HepG2 (cell line): Measurements from ENCODE around the gene CCDC142. TPM values are rescaled to one million over a fixed set of nuclear protein-coding genes. Genes with fewer than 3 reads are reported as not detected.
A peak's percentile ranks its signal among the peaks of the same experiment; 100 is the strongest.

Experiments used
- AKNA ChIP-seq: sonication (generic); formaldehyde crosslinking; IDR thresholded peaks from 2 replicates; pipeline ENCODE4 v1.4.0; 2020; ENCODE audit warnings: missing genetic modification reagents, borderline replicate concordance
- ARID2 ChIP-seq: sonication (generic); formaldehyde crosslinking; IDR thresholded peaks from 2 replicates; pipeline ENCODE4 v1.8.1; 2022; ENCODE audit warnings: mild to moderate bottlenecking, missing genetic modification reagents, borderline replicate concordance
- ATF7 ChIP-seq, 2 experiments: fragments of 450-650 bp in 1 of 2; sonication (generic) in 1 of 2; formaldehyde crosslinking in 1 of 2; IDR thresholded peaks; 2 replicates each; pipeline versions ENCODE4 v1.4.0 to v1.6.1; 2016 to 2020; ENCODE audit warnings: antibody characterized with exemption in 1 of 2, mild to moderate bottlenecking in 1 of 2, missing genetic modification reagents in 1 of 2
- ATRX ChIP-seq: sonication (generic); formaldehyde crosslinking; IDR thresholded peaks from 2 replicates; pipeline ENCODE4 v1.4.0; 2020; ENCODE audit warnings: missing genetic modification reagents, borderline replicate concordance
- EHMT2 ChIP-seq: fragments of 200-600 bp; sonication (generic); IDR thresholded peaks from 2 replicates; pipeline ENCODE4 v1.7.0; 2017; ENCODE audit warnings: antibody characterized with exemption, low read depth, low read length, borderline replicate concordance
- MAZ ChIP-seq, 2 experiments: sonication (generic) in 1 of 2; formaldehyde crosslinking in 1 of 2; IDR thresholded peaks; 2 replicates each; pipeline versions ENCODE4 v1.5.0 to v1.6.1; 2012 to 2020; ENCODE audit warnings: low read depth in 2 of 2, mild to moderate bottlenecking in 2 of 2, borderline replicate concordance in 1 of 2, improper control_type of control experiment in 1 of 2, low read length in 1 of 2, missing genetic modification reagents in 1 of 2, moderate library complexity in 1 of 2
- MED1 ChIP-seq: sonication (generic); formaldehyde crosslinking; IDR thresholded peaks from 2 replicates; pipeline ENCODE4 v1.4.0; 2020; ENCODE audit warnings: missing genetic modification reagents
- ZBTB20 ChIP-seq: sonication (generic); formaldehyde crosslinking; IDR thresholded peaks from 2 replicates; pipeline ENCODE4 v1.8.1; 2023; ENCODE audit warnings: missing genetic modification reagents, low read depth, mild to moderate bottlenecking, borderline replicate concordance
- ZBTB7B ChIP-seq: sonication (generic); formaldehyde crosslinking; IDR thresholded peaks from 2 replicates; pipeline ENCODE4 v1.4.0; 2020; ENCODE audit warnings: missing genetic modification reagents
- ZNF205 ChIP-seq: IDR thresholded peaks from 2 replicates; pipeline ENCODE4 v1.6.1; 2018; ENCODE audit warnings: missing biosample characterization, missing genetic modification reagents
- ZNF354B ChIP-seq: sonication (generic); formaldehyde crosslinking; IDR thresholded peaks from 2 replicates; pipeline ENCODE4 v1.8.0; 2022; ENCODE audit warnings: mild to moderate bottlenecking, missing genetic modification reagents
- ZNF598 ChIP-seq: sonication (generic); formaldehyde crosslinking; IDR thresholded peaks from 2 replicates; pipeline ENCODE4 v1.5.1; 2020; ENCODE audit warnings: mild to moderate bottlenecking, missing genetic modification reagents, borderline replicate concordance
- ZNF839 ChIP-seq: sonication (generic); formaldehyde crosslinking; IDR thresholded peaks from 2 replicates; pipeline ENCODE4 v1.4.0; 2020; ENCODE audit warnings: missing genetic modification reagents, mild to moderate bottlenecking, borderline replicate concordance
- polyA plus RNA-seq, 8 experiments: library from polyadenylated mRNA; depleted of rRNA in 3 of 8; stranded (reverse) in 7 of 8; unstranded in 1 of 8; fragments of >200 nt; fragmentation: Illumina TruSeq in 4 of 8; extraction: Trizol in 4 of 8; gene quantifications; 2 replicates each; pipeline versions ENCODE4 v1.2.1 to v1.2.3, GENCODE V29; 2011 to 2016; ENCODE audit warnings: low read depth in 4 of 8, missing spikeins in 1 of 8, mixed read lengths in 1 of 8; ENCODE audit not compliant: insufficient read depth in 1 of 8
- total RNA-seq, 5 experiments: library from RNA; depleted of rRNA; stranded (reverse); fragments of >200 nt; fragmentation: Illumina TruSeq; extraction: Trizol; gene quantifications; 2 replicates each; pipeline ENCODE4 v1.2.3, GENCODE V29; 2016; ENCODE audit warnings: low read depth in 1 of 5
- TF ChIP-seq, protein P1 (sequence below): sonication (generic); formaldehyde crosslinking; IDR thresholded peaks from 2 replicates; pipeline ENCODE4 v1.8.0; 2022; ENCODE audit warnings: missing genetic modification reagents, mild to moderate bottlenecking, moderate library complexity, borderline replicate concordance
- TF ChIP-seq, protein P2 (sequence below): sonication (generic); formaldehyde crosslinking; IDR thresholded peaks from 2 replicates; pipeline ENCODE4 v1.5.0; 2020; ENCODE audit warnings: mild to moderate bottlenecking, missing genetic modification reagents, borderline replicate concordance

Gene CCDC142
- total and polyA plus RNA-seq, 2 of the 13 experiments (the other 11 are each of a cell fraction or from before 2014, with no cell fraction given): 14.7 to 30.4 TPM

- TF ChIP-seq AKNA (no peak), ZNF205 (CRISPR knock-in tag) (peak; percentile 79; the same call in 1 of the 2 replicates), ARID2 (CRISPR knock-in tag) (peak; percentile 72; the same call in 1 of the 2 replicates), ZBTB7B (CRISPR knock-in tag) (peak; percentile 79; the same call in 1 of the 2 replicates), ZNF598 (CRISPR knock-in tag) (0 out of 2 replicates have a peak, but pooled peaks have one; percentile 62), ZBTB20 (CRISPR knock-in tag) (0 out of 2 replicates have a peak, but pooled peaks have one; percentile 27), MAZ (IDR thresholded peaks at IDR 0.05; ENCODE audit: borderline replicate concordance, low read depth, low read length) (no peak), MAZ (CRISPR knock-in tag; IDR thresholded peaks at IDR 0.05; ENCODE audit: low read depth) (peak; percentile 65), ZNF354B (0 out of 2 replicates have a peak, but pooled peaks have one; percentile 33), ATRX (CRISPR knock-in tag) (no peak), ZNF839 (CRISPR knock-in tag) (0 out of 2 replicates have a peak, but pooled peaks have one; percentile 48), ATF7 (IDR thresholded peaks at IDR 0.05) (peak; percentile 54), ATF7 (CRISPR knock-in tag; IDR thresholded peaks at IDR 0.05) (no peak), EHMT2 (peak; percentile 73; the same call in 1 of the 2 replicates), MED1 (CRISPR knock-in tag) (peak; percentile 66)
- TF ChIP-seq, protein P1, sequence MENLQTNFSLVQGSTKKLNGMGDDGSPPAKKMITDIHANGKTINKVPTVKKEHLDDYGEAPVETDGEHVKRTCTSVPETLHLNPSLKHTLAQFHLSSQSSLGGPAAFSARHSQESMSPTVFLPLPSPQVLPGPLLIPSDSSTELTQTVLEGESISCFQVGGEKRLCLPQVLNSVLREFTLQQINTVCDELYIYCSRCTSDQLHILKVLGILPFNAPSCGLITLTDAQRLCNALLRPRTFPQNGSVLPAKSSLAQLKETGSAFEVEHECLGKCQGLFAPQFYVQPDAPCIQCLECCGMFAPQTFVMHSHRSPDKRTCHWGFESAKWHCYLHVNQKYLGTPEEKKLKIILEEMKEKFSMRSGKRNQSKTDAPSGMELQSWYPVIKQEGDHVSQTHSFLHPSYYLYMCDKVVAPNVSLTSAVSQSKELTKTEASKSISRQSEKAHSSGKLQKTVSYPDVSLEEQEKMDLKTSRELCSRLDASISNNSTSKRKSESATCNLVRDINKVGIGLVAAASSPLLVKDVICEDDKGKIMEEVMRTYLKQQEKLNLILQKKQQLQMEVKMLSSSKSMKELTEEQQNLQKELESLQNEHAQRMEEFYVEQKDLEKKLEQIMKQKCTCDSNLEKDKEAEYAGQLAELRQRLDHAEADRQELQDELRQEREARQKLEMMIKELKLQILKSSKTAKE (CRISPR knock-in tag): peak; percentile 83
- TF ChIP-seq, protein P2, sequence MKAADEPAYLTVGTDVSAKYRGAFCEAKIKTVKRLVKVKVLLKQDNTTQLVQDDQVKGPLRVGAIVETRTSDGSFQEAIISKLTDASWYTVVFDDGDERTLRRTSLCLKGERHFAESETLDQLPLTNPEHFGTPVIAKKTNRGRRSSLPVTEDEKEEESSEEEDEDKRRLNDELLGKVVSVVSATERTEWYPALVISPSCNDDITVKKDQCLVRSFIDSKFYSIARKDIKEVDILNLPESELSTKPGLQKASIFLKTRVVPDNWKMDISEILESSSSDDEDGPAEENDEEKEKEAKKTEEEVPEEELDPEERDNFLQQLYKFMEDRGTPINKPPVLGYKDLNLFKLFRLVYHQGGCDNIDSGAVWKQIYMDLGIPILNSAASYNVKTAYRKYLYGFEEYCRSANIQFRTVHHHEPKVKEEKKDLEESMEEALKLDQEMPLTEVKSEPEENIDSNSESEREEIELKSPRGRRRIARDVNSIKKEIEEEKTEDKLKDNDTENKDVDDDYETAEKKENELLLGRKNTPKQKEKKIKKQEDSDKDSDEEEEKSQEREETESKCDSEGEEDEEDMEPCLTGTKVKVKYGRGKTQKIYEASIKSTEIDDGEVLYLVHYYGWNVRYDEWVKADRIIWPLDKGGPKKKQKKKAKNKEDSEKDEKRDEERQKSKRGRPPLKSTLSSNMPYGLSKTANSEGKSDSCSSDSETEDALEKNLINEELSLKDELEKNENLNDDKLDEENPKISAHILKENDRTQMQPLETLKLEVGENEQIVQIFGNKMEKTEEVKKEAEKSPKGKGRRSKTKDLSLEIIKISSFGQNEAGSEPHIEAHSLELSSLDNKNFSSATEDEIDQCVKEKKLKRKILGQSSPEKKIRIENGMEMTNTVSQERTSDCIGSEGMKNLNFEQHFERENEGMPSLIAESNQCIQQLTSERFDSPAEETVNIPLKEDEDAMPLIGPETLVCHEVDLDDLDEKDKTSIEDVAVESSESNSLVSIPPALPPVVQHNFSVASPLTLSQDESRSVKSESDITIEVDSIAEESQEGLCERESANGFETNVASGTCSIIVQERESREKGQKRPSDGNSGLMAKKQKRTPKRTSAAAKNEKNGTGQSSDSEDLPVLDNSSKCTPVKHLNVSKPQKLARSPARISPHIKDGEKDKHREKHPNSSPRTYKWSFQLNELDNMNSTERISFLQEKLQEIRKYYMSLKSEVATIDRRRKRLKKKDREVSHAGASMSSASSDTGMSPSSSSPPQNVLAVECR (CRISPR knock-in tag): peak; percentile 45; the same call in 1 of the 2 replicates
Observed at GRCh38 chr2:74488643-74489481, 6.1 kb upstream of the CCDC142 start (continued).
